Stimulated activated CD4-positive, alpha-beta T cell treated with anti-CD3 and anti-CD28 coated beads, Interleukin-2, amount 100 ng/mL, for 48 hours (primary cell): ENCODE measurements around the gene EFNA2.
"Not testable (repeated sequence)": the region's sequence is repeated elsewhere in the genome, so short reads cannot be mapped to it uniquely, and the experiment has no call there.

Experiments
- DNase-seq, 2 donors: peaks; one replicate each; pipeline ENCODE4 v3.0.0-alpha.2; 2020

Gene EFNA2

GRCh38 chr19:1285737-1286360, at the start of gene EFNA2:
EFNA2 (plus strand) TSS chr19:1285873; CDS start chr19:1286169, 296 bp downstream.
- no peak for DNase-seq

DNA sequence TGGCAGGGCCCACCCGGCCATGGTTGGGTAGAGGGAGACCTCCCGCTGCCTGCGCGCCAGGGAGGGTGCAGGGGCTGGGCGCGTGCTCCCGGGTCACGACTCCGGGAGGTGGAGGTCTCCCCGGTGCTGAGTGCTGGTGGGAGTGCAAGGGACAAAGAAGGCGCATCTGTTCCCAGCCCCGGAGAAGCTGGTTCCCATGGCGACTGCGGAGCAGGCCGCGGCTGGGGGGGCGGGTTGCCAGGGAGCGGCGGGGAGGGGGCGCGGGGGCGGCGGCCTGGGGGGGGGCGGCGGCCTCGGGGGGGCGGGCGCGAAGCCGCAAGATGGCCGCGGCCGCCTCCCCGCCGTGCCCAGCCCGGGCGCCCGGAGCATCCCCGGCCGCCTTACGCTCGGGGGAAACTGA, 49.1 kb upstream of the EFNA2 start:
- no peak for DNase-seq

DNA sequence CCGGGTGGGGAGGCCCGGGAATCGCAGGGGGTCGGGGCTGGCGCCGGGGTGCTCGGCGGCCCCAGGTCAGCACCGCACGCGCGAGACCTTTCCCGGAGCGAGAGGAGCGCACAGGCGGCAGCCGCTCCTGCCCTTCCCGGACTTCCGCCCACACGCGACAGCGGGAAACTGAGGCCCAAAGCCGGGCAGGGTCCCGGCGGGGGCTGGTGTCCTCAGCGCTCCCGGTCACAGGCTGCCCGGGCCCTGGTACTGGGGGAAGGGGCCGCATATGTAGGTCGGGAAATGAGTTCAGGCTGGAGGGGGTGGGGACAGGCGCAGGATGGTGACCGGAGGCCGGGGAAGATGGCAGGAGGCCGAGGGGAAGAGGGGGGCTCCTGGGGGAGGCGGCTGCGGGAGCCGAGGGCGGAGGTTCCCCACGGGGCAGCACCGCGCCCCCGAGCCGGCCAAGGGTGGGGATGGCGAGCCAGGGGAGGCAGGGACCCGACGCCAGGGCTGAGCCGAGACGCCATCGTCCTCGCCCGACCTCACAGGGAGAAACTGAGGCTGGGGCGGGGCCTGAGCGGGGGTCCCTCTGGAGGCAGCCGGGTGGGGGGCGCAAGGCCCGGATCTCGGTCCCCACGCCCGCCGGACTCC, 48.5 kb upstream of the EFNA2 start:
- DNase-seq = no peak

- DNase-seq = no peak
Observed at GRCh38 chr19:1237754-1238368, 47.8 kb upstream of the EFNA2 start, which contains the start of gene CBARP. CBARP (minus strand) TSS chr19:1238005; CDS start chr19:1236100, 1,905 bp downstream.

DNA sequence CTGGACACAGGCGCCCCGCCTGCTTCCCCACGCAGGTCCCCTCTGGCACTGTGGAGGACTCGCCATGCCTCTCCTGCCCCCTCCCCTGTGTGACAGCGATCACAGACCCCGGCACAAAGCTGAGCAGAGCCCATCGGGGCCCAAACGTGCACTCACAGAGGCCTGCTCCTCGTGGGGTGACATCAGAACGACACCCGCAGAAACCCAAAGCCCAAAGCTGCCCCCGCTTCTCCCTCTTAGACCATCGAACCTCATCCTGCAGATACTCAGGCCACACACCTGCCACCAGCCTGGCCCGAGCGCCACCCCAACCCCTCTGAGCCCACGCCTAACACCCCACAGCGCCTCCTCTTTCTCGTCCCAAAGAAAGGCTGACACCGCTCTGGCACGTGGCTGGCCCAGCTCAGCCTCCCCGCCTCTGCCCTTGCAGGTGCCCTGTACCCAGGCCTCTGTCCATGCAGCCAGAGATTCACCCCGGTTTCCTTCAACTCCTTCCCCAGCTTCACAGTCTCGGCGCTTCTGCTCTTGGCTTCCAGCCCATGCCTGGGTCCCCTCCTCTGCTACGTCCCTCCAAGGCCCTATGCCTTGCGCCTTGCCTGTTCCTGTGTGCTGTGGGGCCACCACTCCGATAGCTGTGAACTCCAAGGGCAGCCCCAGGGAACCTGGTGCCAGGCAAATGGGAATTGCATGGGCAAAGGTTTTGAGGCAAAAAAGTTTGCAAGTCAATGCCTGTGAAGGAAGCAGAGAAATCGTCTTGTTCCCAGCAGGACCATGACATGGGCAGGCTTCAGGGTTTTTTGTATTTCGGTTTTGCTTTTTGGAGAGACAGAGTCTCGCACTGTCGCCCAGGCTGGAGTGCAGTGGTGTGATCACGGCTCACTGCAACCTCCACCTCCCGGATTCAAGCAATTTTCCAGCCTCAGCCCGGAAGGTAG, 47.0 kb upstream of the EFNA2 start:
- no peak for DNase-seq

DNA sequence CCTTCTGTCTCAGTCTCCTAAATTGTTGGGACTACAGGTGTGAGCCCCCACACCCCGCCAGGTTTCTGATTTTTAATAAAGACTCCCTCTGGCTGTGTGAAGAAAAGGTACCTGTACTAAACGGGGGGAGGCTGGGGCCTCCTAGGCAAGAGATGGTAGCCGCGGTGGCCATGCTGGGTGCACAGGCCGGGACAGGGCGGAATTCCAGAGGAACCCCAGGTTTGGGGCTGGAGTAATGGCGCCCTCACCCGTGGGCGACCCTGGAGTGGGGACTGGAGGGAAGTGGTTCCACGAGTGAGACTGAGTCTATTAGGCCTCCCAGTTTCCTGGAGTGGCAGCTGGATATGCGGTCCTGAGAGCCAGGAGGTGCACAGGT, 46.3 kb upstream of the EFNA2 start:
- DNase-seq = no peak

DNA sequence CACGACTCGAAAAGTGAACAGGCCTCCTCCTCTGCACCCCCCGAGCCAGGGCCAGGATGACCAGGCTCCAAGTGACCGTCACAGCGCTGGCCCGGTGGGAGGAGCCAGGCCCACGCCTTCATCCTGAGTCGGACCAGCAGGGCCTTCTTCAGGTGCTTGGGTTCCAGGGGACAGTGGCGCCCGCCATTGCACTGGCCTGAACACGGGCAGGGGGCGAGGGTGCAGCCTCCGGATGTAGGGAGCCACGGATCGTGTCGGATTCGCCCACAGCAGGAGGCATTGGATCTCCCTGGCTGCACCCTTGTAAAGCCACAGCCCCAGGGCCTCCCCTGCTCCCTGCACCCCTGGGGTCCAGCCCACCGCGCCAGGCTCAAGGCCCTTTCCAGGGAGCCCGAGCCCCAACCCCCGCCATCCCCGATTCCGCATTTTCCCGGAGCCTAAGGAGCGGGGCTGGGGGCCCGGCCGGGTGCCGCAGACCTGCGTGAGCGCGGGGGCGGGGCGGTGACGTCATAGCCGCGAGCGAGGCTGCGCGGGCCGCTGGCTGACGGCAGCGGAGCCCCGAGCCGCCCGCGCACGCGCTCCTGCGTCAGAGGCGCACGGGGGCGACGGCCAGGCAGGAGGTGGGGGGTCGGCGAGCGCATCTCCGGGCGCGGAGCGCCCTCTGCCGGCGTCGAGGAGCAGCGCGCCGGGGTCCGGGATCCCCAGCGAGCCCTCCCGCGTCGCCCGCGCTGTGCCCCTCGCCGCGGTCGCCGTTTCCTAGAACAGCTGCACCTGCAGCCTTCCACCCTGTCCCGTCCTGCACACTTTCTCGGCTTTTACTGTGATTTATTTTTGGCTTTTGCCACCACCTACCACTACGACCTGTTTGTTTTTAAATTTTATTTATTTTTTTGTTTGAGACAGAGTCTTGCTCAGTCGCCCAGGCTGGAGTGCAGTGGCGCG, 45.6 kb upstream of the EFNA2 start:
- peak; percentile 88 to 99 for DNase-seq

- DNase-seq = no peak
Observed at GRCh38 chr19:1240925-1241324, 44.7 kb upstream of the EFNA2 start.

GRCh38 chr19:1241417-1242095, 44.1 kb upstream of the EFNA2 start, which contains the start of gene ATP5F1D:
ATP5F1D (plus strand) TSS chr19:1241751; CDS start chr19:1241851, 100 bp downstream.
- peak; percentile 87 to 98 for DNase-seq

- DNase-seq = peak; percentile 86 to 89
Observed at GRCh38 chr19:1243768-1244692, 41.6 kb upstream of the EFNA2 start.

- DNase-seq = no peak
Observed at GRCh38 chr19:1244693-1245451, 40.8 kb upstream of the EFNA2 start.

DNA sequence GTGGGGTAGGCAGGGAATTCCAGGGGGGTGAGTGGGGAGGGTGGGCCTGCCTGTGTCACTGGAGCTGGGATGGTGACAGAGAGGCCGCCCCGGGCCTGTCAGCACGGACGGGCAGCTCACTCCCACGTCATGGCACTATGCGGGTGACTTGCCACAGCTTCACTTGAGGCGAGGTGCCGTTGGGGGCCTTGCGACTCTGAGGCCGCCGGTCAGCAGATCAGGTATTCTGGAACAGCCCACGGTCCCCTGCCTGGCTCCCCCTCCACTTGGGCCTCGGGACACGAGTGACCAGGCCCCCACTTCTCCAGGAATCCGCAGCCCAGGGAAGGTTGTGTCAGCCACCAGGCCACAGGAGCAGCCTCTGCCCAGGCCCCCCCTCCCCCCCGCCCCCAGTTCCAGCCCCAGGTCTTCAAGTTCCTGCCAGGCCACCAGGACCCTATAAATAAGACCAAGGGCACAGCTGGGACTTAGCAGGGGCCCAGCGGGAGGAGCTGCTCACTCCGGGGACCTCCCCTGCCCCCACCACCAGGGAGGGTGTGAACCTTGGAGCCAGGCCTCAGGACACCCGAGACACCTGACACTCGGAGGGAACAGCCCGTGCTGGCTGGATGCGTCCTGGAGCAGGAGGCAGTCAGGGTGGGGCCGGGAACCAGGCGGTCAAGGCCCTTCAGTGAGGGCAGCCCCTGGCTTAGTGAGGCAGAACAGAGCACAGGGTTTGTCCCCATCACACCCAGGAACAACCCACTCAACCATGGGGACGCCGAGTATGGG, 40.0 kb upstream of the EFNA2 start:
- no peak for DNase-seq

DNA sequence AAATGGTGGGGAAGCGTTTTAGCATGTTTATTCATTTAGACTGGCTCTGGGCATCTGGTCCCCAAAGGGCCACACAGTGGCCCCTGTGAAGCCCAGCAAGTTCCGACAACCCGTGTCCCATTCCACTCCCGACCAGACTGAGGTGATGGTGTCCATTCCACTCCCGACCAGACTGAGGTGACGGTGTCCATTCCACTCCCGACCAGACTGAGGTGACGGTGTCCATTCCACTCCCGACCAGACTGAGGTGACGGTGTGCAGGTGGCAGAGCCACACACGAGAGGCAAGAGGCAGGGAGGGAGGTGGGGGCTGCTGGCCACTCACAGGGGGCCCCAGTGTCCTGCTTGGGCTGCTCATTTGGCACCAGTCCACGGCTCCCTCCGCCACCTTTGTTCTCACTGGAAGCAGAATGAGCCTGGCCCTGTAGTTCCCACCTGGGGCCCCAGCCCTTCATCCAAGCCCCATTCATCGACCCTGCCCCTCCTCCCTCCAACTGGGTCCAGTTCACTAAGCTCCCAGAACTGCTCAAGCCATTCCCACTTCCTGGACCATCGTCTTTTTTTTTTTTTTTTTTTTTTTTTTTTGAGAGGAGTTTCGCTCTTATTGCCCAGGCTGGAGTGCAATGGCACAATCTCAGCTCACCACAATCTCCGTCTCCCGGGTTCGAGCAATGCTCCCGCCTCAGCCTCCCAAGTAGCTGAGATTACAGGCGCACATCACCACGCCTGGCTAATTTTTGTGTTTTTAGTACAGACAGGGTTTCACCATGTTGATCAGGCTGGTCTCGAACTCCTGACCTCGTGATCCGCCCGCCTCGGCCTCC, 39.2 kb upstream of the EFNA2 start:
- not testable (repeated sequence) for DNase-seq

DNA sequence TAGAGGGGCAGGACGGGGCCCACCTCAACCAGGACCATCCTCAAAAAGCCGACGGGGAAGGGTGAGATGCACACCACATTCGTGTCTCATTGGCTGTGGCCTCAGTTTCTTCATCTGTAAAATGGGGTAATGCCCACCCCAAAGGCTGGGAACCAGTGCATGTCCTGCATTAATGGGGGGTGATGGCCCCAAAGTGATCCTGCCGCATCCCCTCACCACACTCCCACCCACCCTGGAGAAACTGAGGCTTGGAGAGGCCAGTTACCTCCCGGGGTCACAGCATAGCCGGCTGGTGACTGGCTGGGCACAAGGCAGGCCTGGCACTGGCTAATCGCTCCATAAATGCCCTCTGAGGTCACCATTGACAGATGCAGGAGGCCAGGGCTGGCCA, 37.9 kb upstream of the EFNA2 start:
- DNase-seq = no peak

DNA sequence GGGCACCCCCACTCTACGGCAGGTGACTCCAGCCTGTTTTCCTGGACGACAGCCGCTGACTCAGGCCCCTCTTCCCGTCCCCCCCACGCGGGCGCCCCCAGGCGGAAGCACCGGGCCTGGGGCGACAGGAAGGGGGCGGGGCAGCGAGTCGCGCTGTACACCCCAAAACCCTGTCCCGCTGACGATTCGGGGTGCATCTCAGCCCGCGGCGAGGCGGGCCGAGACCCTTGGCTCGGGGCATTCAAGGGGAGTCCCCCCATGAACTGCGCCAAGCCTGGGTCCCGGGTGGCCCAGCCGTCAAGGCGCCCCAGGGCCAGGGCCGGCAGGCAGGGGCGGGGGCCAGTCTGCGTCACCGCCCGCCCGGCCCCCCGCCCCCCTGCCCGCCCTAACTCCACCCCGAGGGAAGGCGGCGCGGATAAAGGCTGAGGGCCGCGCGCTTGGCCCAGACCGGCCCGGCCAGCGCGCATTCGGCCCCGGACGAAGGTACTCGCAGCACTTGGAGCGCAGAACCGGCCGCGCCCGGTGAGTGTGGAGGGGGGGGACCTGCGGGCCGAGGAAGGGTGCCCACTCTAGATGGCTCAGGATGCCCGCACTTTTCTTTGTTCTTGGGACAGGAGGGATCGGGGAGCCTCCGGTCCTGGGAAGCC, 37.4 kb upstream of the EFNA2 start, which contains the start of gene MIDN:
MIDN (plus strand) TSS at position 445 of the 647 bp plus-strand sequence. CDS start 1,714 bp downstream, outside the sequence.
- DNase-seq = peak; percentile 55 to 63

GRCh38 chr19:1248786-1249297, 36.8 kb upstream of the EFNA2 start:
- peak; percentile 72 to 82 for DNase-seq
